ENCODE measurements around the gene POLRMT.
A peak's percentile ranks its signal among the peaks of the same experiment; 100 is the strongest.

DNA sequence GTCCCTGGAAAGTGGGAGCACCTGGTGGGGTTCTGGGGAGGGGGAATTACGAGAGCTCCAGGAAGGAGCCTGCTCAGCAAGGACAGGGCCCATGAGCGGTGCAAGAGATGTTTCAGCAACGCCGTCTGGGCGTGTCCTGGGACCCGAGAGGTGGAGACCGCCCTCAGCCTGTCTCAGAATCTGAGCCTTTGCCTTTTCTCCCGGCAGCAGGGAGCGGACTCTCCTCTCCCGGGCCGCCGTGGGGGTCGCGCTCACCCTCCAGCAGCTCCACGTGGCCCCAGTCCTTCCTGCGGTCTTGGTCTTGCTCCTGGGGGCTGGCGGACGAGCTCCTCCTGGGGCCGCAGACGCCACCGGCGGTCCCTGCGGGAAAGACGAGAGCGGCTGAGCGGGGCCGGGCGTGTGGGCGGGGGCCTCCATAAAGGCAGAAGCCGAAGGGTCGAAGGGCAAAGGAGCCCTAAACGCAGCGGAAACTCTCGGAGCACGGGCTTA, 714 bp downstream of the POLRMT start:
- TF ChIP-seq SIN3A (IDR thresholded peaks at IDR 0.05; ENCODE audit: borderline replicate concordance, insufficient read depth, low read length) (no peak), FOXP2 (optimal IDR thresholded peaks at IDR 0.05; ENCODE audit: borderline replicate concordance, extremely low read depth, extremely low read length, insufficient read depth) (no peak), POLR2AphosphoS5 (IDR thresholded peaks at IDR 0.05; ENCODE audit: low read depth, low read length) (peak; percentile 57; the same call in 1 of the 2 replicates), TAF1 (IDR thresholded peaks at IDR 0.05; ENCODE audit: borderline replicate concordance, insufficient read depth, low read length) (0 out of 2 replicates have a peak, but pooled peaks have one; percentile 12)
